ENCODE measurements around the gene ARRDC2. TPM values are rescaled to one million over a fixed set of nuclear protein-coding genes. Genes with fewer than 3 reads are reported as not detected.
A peak's percentile ranks its signal among the peaks of the same experiment; 100 is the strongest.

The ARRDC2 gene
- total RNA-seq, 6 donors from 2014 or later = 53.6 to 253 (median 78.8) TPM

DNA sequence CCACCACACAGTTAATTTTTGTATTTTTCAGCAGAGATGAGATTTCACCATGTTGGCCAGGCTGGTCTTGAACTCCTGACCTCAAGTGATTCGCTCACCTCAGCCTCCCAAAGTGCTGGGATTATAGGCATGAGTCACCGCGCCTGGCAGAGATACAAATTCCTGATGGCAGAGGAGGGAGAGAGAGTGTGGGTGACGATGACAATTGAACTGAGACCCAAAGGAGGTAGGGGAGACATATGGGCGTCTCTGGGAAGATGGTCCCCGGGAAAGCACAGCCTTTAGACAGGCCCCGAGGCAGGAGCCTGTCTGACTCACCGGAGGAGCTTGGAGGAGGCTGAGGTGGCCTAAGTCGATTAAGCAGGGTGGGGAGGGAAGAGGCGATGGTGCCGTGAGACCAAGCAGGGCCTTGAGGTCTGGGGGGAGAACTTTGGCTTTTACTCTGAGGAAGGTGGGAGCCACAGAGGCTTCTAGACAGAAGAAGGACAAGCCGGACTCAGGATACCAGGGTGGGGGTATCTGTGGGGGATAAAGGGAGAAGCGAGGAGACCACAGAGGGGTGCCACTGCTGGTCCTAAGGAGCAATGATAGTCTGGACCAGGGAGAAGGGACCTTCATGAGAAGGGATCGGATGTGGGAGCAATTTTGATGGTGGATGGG is 38.2 kb downstream of the ARRDC2 start:
- Histone ChIP-seq H3K27me3 (no peaks in the 10 kb centered on the region), H3K4me3 (no peak overlapping the region), H3K9me3 (no peaks in the 10 kb centered on the region), H3K4me1 (peaks cover 30 to 47% (median 35%) of the 10 kb centered on the region in 4 donors), H3K27ac (peak overlapping the region in 3 of 4 donors; percentile 49 to 82 (median 63)), H3K36me3 (no peaks in the 10 kb centered on the region)
- no peak for DNase-seq
- 71 to 75% methylated on average over 14 of the region's 14 CpGs for WGBS, 2 donors
- TF ChIP-seq CTCF (IDR thresholded peaks at IDR 0.05) (no peak), POLR2AphosphoS5 (IDR thresholded peaks at IDR 0.05) (no peak), EP300 (IDR thresholded peaks at IDR 0.05) (no peak), POLR2A (IDR thresholded peaks at IDR 0.05) (no peak)
- peak in 1 of 2 donors; percentile 11 for ATAC-seq (ENCODE audit: low FRiP score in 2 of 2)

DNA sequence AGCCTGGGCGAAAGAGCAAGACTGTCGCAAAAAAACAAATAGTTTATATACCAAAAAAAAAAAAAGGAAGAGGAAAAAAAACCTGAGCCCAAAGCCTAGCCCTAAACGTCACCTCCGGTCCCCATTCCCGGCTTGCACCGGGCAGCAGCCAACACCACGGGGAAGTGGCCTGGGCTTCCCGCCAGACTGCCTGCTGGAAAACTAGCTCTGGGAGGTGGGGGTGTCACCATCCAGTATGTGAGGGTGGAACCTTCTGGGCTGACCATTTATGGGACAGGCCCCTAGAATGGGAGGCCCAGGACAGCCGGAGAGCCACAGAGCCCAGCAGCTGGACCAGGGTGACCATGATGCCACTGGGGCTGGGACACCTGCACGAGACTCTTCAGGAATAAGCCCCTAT is 41.4 kb downstream of the ARRDC2 start:
- no peaks in the 10 kb centered on the region for H3K9me3 ChIP-seq
- ATAC-seq (ENCODE audit: low FRiP score in 2 of 2) = peak; percentile 71 to 77
- H3K4me1 ChIP-seq = peaks cover 38 to 54% (median 42%) of the 10 kb centered on the region in 4 donors
- no peak overlapping the region for H3K4me3 ChIP-seq
- no peaks in the 10 kb centered on the region for H3K27me3 ChIP-seq
- WGBS, 2 donors = 53 to 58% methylated on average over 10 of the region's 10 CpGs
- TF ChIP-seq POLR2AphosphoS5 (IDR thresholded peaks at IDR 0.05) = peak; percentile 84 to 85
- TF ChIP-seq CTCF (IDR thresholded peaks at IDR 0.05) = no peak
- TF ChIP-seq EP300 (IDR thresholded peaks at IDR 0.05) = peak in 3 of 4 donors; percentile 53 to 89 (median 71)
- TF ChIP-seq POLR2A (IDR thresholded peaks at IDR 0.05) = peak in 1 of 4 donors; percentile 38
- H3K36me3 ChIP-seq = no peaks in the 10 kb centered on the region
- H3K27ac ChIP-seq = peak overlapping the region; percentile 51 to 86 (median 82)
- DNase-seq = peak; percentile 68 to 87

DNA sequence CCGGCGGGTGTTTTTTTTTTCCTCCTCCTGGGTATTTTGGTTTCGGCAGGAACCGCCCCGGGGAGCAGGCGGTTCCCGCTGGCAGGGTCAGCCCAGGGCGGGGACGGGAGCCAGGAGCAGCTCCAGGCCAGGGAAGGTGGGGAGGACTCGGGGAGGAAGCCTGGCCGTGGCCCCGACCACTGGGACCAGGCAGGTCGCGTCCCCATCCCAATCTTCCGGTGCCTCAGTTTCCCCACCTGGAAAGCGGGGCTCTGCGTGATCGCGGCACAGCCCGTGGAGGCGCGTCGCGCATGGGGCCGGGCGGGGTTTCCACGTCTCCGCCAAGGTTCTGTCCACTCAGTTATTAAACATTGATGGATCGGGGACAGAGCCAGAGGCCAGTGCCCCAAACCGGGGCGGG is 43.9 kb downstream of the ARRDC2 start:
- peak overlapping the region in 3 of 4 donors; percentile 53 to 81 (median 77) for H3K27ac ChIP-seq
- H3K4me1 ChIP-seq = peaks cover 26 to 38% (median 31%) of the 10 kb centered on the region in 4 donors
- DNase-seq = peak; percentile 28 to 76
- H3K9me3 ChIP-seq = no peaks in the 10 kb centered on the region
- peak overlapping the region in 1 of 4 donors; percentile 20 for H3K4me3 ChIP-seq
- WGBS, 2 donors = 30 to 43% methylated on average over 7 to 19 of the region's 31 CpGs
- peak in 1 of 2 donors; percentile 39 for ATAC-seq (ENCODE audit: low FRiP score in 2 of 2)
- no peaks in the 10 kb centered on the region for H3K27me3 ChIP-seq
- TF ChIP-seq POLR2A (IDR thresholded peaks at IDR 0.05) (no peak), POLR2AphosphoS5 (IDR thresholded peaks at IDR 0.05) (peak in 1 of 2 donors; percentile 27)
- H3K36me3 ChIP-seq = no peaks in the 10 kb centered on the region

DNA sequence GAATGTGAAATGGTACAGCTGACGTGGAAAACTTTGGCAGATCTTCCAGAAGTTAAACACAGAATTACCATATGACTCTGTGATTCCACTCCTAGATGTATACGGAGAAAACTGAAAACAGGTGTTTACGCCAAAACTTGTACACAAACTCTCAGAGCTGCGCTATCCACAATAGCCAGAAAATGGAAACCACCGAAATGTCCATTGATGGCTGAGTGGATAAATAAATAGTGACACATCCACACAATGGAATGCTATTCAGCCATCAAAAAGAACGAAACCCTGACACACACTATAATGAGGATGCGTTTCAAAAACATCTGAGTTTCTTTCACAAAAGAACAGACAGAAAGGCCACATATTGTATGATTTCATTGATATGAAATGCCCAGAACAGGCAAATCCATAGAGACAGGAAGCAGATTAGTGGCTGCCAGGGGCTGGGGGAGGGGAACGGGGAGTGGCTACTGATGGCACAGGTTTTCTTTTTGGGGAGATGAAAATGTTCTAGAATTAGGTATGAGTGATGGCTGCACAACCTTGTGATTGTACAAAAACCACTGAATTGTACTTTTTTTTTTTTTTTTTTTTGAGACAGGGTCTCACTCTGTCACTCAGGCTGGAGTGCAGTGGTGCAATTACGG is 45.7 kb downstream of the ARRDC2 start:
- DNase-seq = no peak
- no peak overlapping the region for H3K4me3 ChIP-seq
- 57 to 63% methylated on average over 9 of the region's 9 CpGs for WGBS, 2 donors

More for the DNA sequence above, 45.7 kb downstream of the ARRDC2 start:
- H3K9me3 ChIP-seq = no peaks in the 10 kb centered on the region
- H3K36me3 ChIP-seq = no peaks in the 10 kb centered on the region
- H3K4me1 ChIP-seq = peaks cover 40 to 52% (median 44%) of the 10 kb centered on the region in 4 donors
- H3K27me3 ChIP-seq = no peaks in the 10 kb centered on the region
- H3K27ac ChIP-seq = peak overlapping the region in 2 of 4 donors; percentile 3 to 81
- ATAC-seq (ENCODE audit: low FRiP score in 2 of 2) = no peak
- TF ChIP-seq POLR2AphosphoS5 (IDR thresholded peaks at IDR 0.05) = no peak
- TF ChIP-seq EP300 (IDR thresholded peaks at IDR 0.05) = no peak
- TF ChIP-seq CTCF (IDR thresholded peaks at IDR 0.05) = no peak
- no peak for TF ChIP-seq POLR2A (IDR thresholded peaks at IDR 0.05)
